ENCODE results near the gene SPECC1. TPM values are rescaled to one million over a fixed set of nuclear protein-coding genes. Genes with fewer than 3 reads are reported as not detected.
"Not testable (repeated sequence)": the region's sequence is repeated elsewhere in the genome, so short reads cannot be mapped to it uniquely, and the experiment has no call there.

Gene SPECC1
- total RNA-seq, 2 experiments from 2014 or later = 9.6 to 10.3 TPM

GRCh38 chr17:20213449-20213848, 204.3 kb downstream of the SPECC1 start:
- H3K4me1 Mint-ChIP-seq = no peaks in the 10 kb centered on the region
- DNase-seq = no peak
- ChIA-PET POLR2A (no interaction called here), CTCF (no interaction called here)
- H3K36me3 Mint-ChIP-seq (ENCODE audit: low read depth) = no peaks in the 10 kb centered on the region
- H3K27me3 Mint-ChIP-seq = no peaks in the 10 kb centered on the region
- no peaks in the 10 kb centered on the region for H3K9me3 Mint-ChIP-seq
- no peak overlapping the region for H3K27ac Mint-ChIP-seq
- H3K4me3 Mint-ChIP-seq = no peak overlapping the region

GRCh38 chr17:20214794-20215193, 205.6 kb downstream of the SPECC1 start:
- POLR2A ChIA-PET = no interaction called here
- Mint-ChIP-seq H3K9me3 (no peaks in the 10 kb centered on the region), H3K36me3 (ENCODE audit: low read depth) (no peaks in the 10 kb centered on the region), H3K27me3 (no peaks in the 10 kb centered on the region), H3K4me1 (no peaks in the 10 kb centered on the region), H3K27ac (no peak overlapping the region), H3K4me3 (no peak overlapping the region)
- CTCF ChIA-PET = no interaction called here
- DNase-seq = no peak

- ChIA-PET CTCF (interaction anchor here (0.7 kb wide), 1 partner anchor 11 kb away, joined by 3 read pairs; no protein-coding TSS in a partner anchor), POLR2A (no interaction called here)
- no peak for DNase-seq
- no peaks in the 10 kb centered on the region for H3K9me3 Mint-ChIP-seq
- H3K27me3 Mint-ChIP-seq = peaks cover 3% of the 10 kb centered on the region
- H3K4me1 Mint-ChIP-seq = no peaks in the 10 kb centered on the region
- H3K36me3 Mint-ChIP-seq (ENCODE audit: low read depth) = no peaks in the 10 kb centered on the region
- no peak overlapping the region for H3K4me3 Mint-ChIP-seq
- H3K27ac Mint-ChIP-seq = no peak overlapping the region
Measured at GRCh38 chr17:20216154-20216815, 207.1 kb downstream of the SPECC1 start.

GRCh38 chr17:20216853-20217252, 207.7 kb downstream of the SPECC1 start:
- no peak overlapping the region for H3K4me3 Mint-ChIP-seq
- no peaks in the 10 kb centered on the region for H3K36me3 Mint-ChIP-seq (ENCODE audit: low read depth)
- DNase-seq = no peak
- no peak overlapping the region for H3K27ac Mint-ChIP-seq
- peaks cover 3% of the 10 kb centered on the region for H3K27me3 Mint-ChIP-seq
- CTCF ChIA-PET = interaction anchor here (0.7 kb wide), 1 partner anchor 10 kb away, joined by 3 read pairs; no protein-coding TSS in a partner anchor
- POLR2A ChIA-PET = no interaction called here
- no peaks in the 10 kb centered on the region for H3K4me1 Mint-ChIP-seq
- H3K9me3 Mint-ChIP-seq = no peaks in the 10 kb centered on the region

GRCh38 chr17:20217677-20218076, 208.5 kb downstream of the SPECC1 start:
- DNase-seq = no peak
- Mint-ChIP-seq H3K36me3 (ENCODE audit: low read depth) (no peaks in the 10 kb centered on the region), H3K27ac (no peak overlapping the region), H3K4me3 (no peak overlapping the region), H3K27me3 (peaks cover 3% of the 10 kb centered on the region), H3K4me1 (no peaks in the 10 kb centered on the region), H3K9me3 (no peaks in the 10 kb centered on the region)
- ChIA-PET CTCF (no interaction called here), POLR2A (no interaction called here)

- no peak for DNase-seq
- Mint-ChIP-seq H3K9me3 (no peaks in the 10 kb centered on the region), H3K27ac (no peak overlapping the region), H3K27me3 (peaks cover 3% of the 10 kb centered on the region), H3K36me3 (ENCODE audit: low read depth) (no peaks in the 10 kb centered on the region), H3K4me3 (no peak overlapping the region), H3K4me1 (no peaks in the 10 kb centered on the region)
- POLR2A ChIA-PET = no interaction called here
- CTCF ChIA-PET = no interaction called here
Measured at GRCh38 chr17:20218272-20218671, 209.1 kb downstream of the SPECC1 start.

- ChIA-PET CTCF (interaction anchor here (1.0 to 1.5 kb wide), 3 partner anchors 97 to 232 kb away, joined by 3 to 4 read pairs (median 4); no protein-coding TSS in a partner anchor), POLR2A (no interaction called here)
- peaks cover 12% of the 10 kb centered on the region for H3K4me1 Mint-ChIP-seq
- DNase-seq = no peak
- no peak overlapping the region for H3K4me3 Mint-ChIP-seq
- no peaks in the 10 kb centered on the region for H3K9me3 Mint-ChIP-seq
- H3K27me3 Mint-ChIP-seq = peaks cover 3% of the 10 kb centered on the region
- H3K27ac Mint-ChIP-seq = no peak overlapping the region
- H3K36me3 Mint-ChIP-seq (ENCODE audit: low read depth) = no peaks in the 10 kb centered on the region
Measured at GRCh38 chr17:20223808-20224328, 214.7 kb downstream of the SPECC1 start.

- Mint-ChIP-seq H3K36me3 (ENCODE audit: low read depth) (no peaks in the 10 kb centered on the region), H3K27ac (no peak overlapping the region), H3K27me3 (peaks cover 3% of the 10 kb centered on the region), H3K9me3 (no peaks in the 10 kb centered on the region), H3K4me1 (peaks cover 12% of the 10 kb centered on the region), H3K4me3 (no peak overlapping the region)
- no peak for DNase-seq
- CTCF ChIA-PET = interaction anchor here (1.3 kb wide), 1 partner anchor 96 kb away, joined by 4 read pairs; no protein-coding TSS in a partner anchor
- POLR2A ChIA-PET = no interaction called here
Measured at GRCh38 chr17:20224379-20224778, 215.2 kb downstream of the SPECC1 start.

GRCh38 chr17:20225162-20226115, 216.3 kb downstream of the SPECC1 start:
- DNase-seq = no peak
- POLR2A ChIA-PET = no interaction called here
- CTCF ChIA-PET = interaction anchor here (0.6 to 4.8 kb wide), 6 partner anchors 11 to 233 kb away, joined by 4 to 38 read pairs (median 5); no protein-coding TSS in a partner anchor
- H3K9me3 Mint-ChIP-seq = no peaks in the 10 kb centered on the region
- H3K36me3 Mint-ChIP-seq (ENCODE audit: low read depth) = no peaks in the 10 kb centered on the region
- H3K27me3 Mint-ChIP-seq = peaks cover 3% of the 10 kb centered on the region
- no peak overlapping the region for H3K4me3 Mint-ChIP-seq
- no peak overlapping the region for H3K27ac Mint-ChIP-seq
- H3K4me1 Mint-ChIP-seq = peaks cover 12% of the 10 kb centered on the region

- Mint-ChIP-seq H3K36me3 (ENCODE audit: low read depth) (no peaks in the 10 kb centered on the region), H3K27ac (no peak overlapping the region), H3K4me3 (no peak overlapping the region), H3K27me3 (no peaks in the 10 kb centered on the region), H3K4me1 (peaks cover 12% of the 10 kb centered on the region), H3K9me3 (no peaks in the 10 kb centered on the region)
- ChIA-PET CTCF (interaction anchor here (0.7 to 4.8 kb wide), 16 partner anchors 9 to 234 kb away, joined by 3 to 38 read pairs (median 5); no protein-coding TSS in a partner anchor), POLR2A (no interaction called here)
- DNase-seq = peak; percentile 82
Measured at GRCh38 chr17:20226814-20227482, 217.8 kb downstream of the SPECC1 start.

- POLR2A ChIA-PET; DNase-seq; H3K27me3 Mint-ChIP-seq; H3K36me3 Mint-ChIP-seq (ENCODE audit: low read depth); H3K9me3 Mint-ChIP-seq; H3K4me3 Mint-ChIP-seq: not testable (repeated sequence)
- CTCF ChIA-PET = interaction anchor here (0.6 to 4.8 kb wide), 14 partner anchors 9 to 106 kb away, joined by 3 to 38 read pairs (median 4); no protein-coding TSS in a partner anchor
- Mint-ChIP-seq H3K27ac (peak overlapping the region; percentile 17), H3K4me1 (peaks cover 12% of the 10 kb centered on the region)
Measured at GRCh38 chr17:20227720-20228370, 218.7 kb downstream of the SPECC1 start.

- no peak overlapping the region for H3K27ac Mint-ChIP-seq
- POLR2A ChIA-PET = no interaction called here
- no peak overlapping the region for H3K4me3 Mint-ChIP-seq
- peaks cover 15% of the 10 kb centered on the region for H3K4me1 Mint-ChIP-seq
- no peaks in the 10 kb centered on the region for H3K9me3 Mint-ChIP-seq
- no peak for DNase-seq
- CTCF ChIA-PET = interaction anchor here (0.6 to 4.8 kb wide), 6 partner anchors 8 to 107 kb away, joined by 3 to 38 read pairs (median 7); no protein-coding TSS in a partner anchor
- no peaks in the 10 kb centered on the region for H3K27me3 Mint-ChIP-seq
- no peaks in the 10 kb centered on the region for H3K36me3 Mint-ChIP-seq (ENCODE audit: low read depth)
Measured at GRCh38 chr17:20228410-20228809, 219.3 kb downstream of the SPECC1 start.

All from activated CD4-positive, alpha-beta memory T cell treated with anti-CD3 and anti-CD28 coated beads, Interleukin-2, amount 10 ng/mL, durations not matched to agents 7 days and 5 days (primary cell).